ENCODE measurements around the gene LAT. TPM values are rescaled to one million over a fixed set of nuclear protein-coding genes. Genes with fewer than 3 reads are reported as not detected.

The LAT gene
- total RNA-seq, 1 donor from 2014 or later, result 1.6 TPM

- no peak for ATAC-seq
- intact Hi-C loops (cut with micrococcal nuclease), result no loop called here
- no peak for DNase-seq
These were observed 44.5 kb downstream of the LAT start for GRCh38 chr16:29029168-29029994.

DNA sequence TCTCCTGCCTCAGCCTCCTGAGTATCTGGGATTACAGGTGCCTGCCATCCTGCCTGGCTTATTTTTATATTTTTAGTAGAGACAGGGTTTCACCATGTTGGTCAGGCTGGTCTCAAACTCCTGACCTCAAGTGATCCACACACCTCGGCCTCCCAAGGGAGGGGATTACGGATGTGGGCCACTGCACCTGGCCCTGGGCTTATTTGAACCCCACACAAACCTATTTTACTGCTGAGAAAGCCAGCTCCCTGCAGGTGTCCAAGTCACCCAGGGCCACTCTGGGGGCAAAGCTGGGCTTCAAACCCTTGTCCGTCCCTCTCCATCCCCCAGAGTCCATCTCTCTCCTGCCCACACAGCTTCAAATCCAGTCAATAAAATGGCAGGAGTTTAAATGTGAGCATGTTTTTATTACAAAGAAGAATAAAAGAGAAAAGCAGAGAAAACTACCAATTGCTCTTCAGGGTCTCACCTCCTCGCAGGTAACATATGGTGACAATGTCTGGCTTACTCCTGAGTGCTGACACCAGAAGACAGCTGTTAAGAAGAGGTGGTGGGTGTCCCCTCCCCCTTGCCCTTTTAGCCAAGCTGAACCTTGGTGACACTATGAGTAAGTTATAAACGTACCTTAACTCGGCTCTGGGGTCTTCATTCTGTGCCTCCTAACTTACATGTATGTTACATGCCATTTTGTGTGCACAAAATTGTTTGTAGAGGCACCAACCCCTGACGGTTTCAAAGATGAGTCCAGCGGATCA lies 45.4 kb downstream of the LAT start:
- ATAC-seq (no peak), DNase-seq (no peak)

More for the DNA sequence above, 45.4 kb downstream of the LAT start:
- intact Hi-C loops (cut with micrococcal nuclease), result no loop called here

Other genes starting within 250 kb of the LAT start
- 0.30 TPM for gene NPIPB9, start 233.3 kb upstream of the LAT start, total RNA-seq
- 55.3 TPM for gene ATXN2L, start 162.1 kb upstream of the LAT start, total RNA-seq
- 254 TPM for gene TUFM, start 138.7 kb upstream of the LAT start, total RNA-seq
- gene SH2B1, start 121.2 kb upstream of the LAT start, total RNA-seq, result 46.1 TPM
- 0.45 TPM for gene ATP2A1, start 106.6 kb upstream of the LAT start, total RNA-seq
- 20.5 TPM for gene RABEP2, start 59.8 kb upstream of the LAT start, total RNA-seq
- not detected for gene CD19, start 53.1 kb upstream of the LAT start, total RNA-seq
- 20.1 TPM for gene NFATC2IP, start 34.1 kb upstream of the LAT start, total RNA-seq
- 17.9 TPM for gene SPNS1, start 10.3 kb upstream of the LAT start, total RNA-seq